Heart left ventricle (tissue), 13 donors: ENCODE measurements around the gene DCDC1.

Experiments
- POLR2A ChIP-seq, 2 donors: fragments of 450-650 bp; IDR thresholded peaks; one replicate each; pipeline ENCODE4 v1.6.1; 2017; ENCODE audit warnings: antibody characterized with exemption in 2 of 2, mild to moderate bottlenecking in 2 of 2, moderate library complexity in 2 of 2
- TF ChIP-seq, protein P1 (sequence below), 12 donors: fragments of 200-600 bp; sonication (generic) in 4 of 12; IDR thresholded peaks; one replicate each; pipeline versions ENCODE4 v1.5.0 to v1.8.0; 2018 to 2022; ENCODE audit warnings: antibody characterized with exemption in 12 of 12, mild to moderate bottlenecking in 5 of 12
- donor health status: ischemic (EF 13 %, LVEDD 7.1; RV severe dilation, severe dysfunction).
- donor health status: DM: no; HTN: yes; CAD: no.
- donor health status: DM: no; HTN: no; CAD: no.
- donor health status: ischemic (EF 25% LVEDD 6.9; RV normal size, moderate dysfunction).
- donor health status: ischemic (EF 25% LVEDD 5.7; RV mildly dilated, moderate dysfunction).
- donor health status: ischemic (EF 35%, LVEDD 5.7; RV mildly dilated, moderate dysfunction).
- donor health status: nonischemic (EF 11% LVEDD 7.7; RV severe dilation, severe dysfunction).
- donor health status: DM: yes; HTN: yes; CAD: no.
- donor health status: PGD.
- donor health status: ischemic (EF 29% LVEDD 5.4; RV normal size, mild dysfunction).
- donor health status: nonischemic (EF 23%, LVEDD 6.1; RV moderate dilation, normal function).

DNA sequence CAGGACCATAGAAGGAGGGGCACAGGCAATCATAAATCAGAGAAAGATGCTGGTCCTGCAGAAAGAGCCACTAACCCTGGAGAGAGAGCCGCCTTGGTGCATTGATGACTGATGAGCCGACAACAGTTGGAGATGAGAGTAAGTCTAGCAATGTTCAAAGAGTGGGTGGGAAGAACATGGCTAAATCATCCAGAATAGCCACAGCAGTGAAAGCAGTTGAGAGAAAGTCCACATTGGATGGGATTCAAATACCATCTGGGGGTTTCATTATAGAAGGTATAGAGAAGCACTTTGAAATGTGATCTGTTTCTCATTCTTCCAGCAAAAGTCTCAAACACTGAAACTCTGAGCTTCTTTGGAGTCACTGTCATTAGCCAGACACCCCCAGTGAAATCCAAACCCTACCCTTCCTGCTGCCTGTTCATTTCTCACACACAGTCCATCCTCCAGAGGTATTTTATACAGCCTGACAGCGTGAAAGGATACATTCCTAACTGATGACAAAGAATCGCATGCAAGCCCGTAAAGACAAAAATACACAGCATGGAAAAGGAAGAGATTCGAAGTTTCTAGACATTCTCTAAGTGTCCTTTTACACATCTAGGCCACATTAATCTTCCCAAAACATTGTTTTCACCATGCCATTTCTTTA is 480.3 kb downstream of the DCDC1 start:
- TF ChIP-seq, protein P1, sequence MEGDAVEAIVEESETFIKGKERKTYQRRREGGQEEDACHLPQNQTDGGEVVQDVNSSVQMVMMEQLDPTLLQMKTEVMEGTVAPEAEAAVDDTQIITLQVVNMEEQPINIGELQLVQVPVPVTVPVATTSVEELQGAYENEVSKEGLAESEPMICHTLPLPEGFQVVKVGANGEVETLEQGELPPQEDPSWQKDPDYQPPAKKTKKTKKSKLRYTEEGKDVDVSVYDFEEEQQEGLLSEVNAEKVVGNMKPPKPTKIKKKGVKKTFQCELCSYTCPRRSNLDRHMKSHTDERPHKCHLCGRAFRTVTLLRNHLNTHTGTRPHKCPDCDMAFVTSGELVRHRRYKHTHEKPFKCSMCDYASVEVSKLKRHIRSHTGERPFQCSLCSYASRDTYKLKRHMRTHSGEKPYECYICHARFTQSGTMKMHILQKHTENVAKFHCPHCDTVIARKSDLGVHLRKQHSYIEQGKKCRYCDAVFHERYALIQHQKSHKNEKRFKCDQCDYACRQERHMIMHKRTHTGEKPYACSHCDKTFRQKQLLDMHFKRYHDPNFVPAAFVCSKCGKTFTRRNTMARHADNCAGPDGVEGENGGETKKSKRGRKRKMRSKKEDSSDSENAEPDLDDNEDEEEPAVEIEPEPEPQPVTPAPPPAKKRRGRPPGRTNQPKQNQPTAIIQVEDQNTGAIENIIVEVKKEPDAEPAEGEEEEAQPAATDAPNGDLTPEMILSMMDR (IDR thresholded peaks at IDR 0.05) = no peak
- TF ChIP-seq POLR2A (IDR thresholded peaks at IDR 0.05) = no peak
